Measurements from ENCODE around the gene GNA15.
"Not testable (repeated sequence)": the region's sequence is repeated elsewhere in the genome, so short reads cannot be mapped to it uniquely, and the experiment has no call there.

GNA15 gene, protein sequence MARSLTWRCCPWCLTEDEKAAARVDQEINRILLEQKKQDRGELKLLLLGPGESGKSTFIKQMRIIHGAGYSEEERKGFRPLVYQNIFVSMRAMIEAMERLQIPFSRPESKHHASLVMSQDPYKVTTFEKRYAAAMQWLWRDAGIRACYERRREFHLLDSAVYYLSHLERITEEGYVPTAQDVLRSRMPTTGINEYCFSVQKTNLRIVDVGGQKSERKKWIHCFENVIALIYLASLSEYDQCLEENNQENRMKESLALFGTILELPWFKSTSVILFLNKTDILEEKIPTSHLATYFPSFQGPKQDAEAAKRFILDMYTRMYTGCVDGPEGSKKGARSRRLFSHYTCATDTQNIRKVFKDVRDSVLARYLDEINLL

DNA sequence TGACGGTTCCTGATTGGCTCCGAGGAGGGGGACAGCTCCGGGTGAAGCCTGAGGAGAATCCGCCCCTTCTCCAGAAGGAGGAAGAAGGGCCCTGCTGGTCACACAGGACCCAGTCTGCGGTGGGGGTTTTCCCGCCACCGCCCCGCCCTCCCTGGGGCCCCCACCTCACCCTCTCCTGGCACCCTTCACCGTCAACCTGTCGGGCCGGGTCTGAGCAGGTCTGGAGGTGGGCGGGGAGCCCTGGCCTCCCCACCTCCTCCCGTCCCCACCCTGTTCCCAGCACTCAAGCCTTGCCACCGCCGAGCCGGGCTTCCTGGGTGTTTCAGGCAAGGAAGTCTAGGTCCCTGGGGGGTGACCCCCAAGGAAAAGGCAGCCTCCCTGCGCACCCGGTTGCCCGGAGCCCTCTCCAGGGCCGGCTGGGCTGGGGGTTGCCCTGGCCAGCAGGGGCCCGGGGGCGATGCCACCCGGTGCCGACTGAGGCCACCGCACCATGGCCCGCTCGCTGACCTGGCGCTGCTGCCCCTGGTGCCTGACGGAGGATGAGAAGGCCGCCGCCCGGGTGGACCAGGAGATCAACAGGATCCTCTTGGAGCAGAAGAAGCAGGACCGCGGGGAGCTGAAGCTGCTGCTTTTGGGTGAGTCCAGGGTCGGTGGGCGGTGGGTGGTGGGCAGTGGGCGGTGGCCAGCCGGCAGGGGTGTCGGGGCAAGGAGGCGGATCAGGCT, at the start of gene GNA15:
GNA15 (plus strand) TSS at position 73 of the 723 bp plus-strand sequence; CDS start at position 491, 418 bp downstream.
- DNase-seq (ENCODE audit: low read depth in 1 of 2, low spot score in 1 of 2): no peak

GRCh38 chr19:3087769-3088168, 48.1 kb upstream of the GNA15 start:
- DNase-seq (ENCODE audit: low read depth in 1 of 2, low spot score in 1 of 2): no peak

DNA sequence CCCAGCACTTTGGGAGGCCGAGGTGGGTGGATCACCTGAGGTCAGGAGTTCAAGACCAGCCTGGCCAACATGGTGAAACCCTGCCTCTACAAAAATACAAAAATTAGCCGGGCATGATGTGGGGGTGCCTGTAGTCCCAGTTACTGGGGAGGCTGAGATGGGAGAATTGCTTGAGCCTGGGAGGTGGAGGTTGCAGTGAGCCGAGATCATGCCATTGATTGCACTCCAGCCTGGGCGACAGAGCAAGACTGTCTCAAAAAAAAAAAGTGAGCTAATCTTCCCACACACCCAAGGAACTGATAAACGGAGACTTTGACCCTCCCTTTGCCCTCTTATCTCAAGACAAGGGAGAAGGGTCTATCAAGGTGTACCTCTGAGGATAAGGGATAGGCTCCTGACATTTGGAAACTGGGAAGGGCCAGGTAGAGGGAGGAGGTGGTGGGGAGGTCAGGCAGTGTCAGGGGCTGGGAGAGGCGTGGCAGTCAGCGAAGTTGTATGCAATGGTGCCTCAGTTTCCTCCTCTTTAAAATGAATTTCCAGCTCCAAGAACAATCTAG, 46.5 kb upstream of the GNA15 start:
- DNase-seq (ENCODE audit: low read depth in 1 of 2, low spot score in 1 of 2): not testable (repeated sequence)

DNA sequence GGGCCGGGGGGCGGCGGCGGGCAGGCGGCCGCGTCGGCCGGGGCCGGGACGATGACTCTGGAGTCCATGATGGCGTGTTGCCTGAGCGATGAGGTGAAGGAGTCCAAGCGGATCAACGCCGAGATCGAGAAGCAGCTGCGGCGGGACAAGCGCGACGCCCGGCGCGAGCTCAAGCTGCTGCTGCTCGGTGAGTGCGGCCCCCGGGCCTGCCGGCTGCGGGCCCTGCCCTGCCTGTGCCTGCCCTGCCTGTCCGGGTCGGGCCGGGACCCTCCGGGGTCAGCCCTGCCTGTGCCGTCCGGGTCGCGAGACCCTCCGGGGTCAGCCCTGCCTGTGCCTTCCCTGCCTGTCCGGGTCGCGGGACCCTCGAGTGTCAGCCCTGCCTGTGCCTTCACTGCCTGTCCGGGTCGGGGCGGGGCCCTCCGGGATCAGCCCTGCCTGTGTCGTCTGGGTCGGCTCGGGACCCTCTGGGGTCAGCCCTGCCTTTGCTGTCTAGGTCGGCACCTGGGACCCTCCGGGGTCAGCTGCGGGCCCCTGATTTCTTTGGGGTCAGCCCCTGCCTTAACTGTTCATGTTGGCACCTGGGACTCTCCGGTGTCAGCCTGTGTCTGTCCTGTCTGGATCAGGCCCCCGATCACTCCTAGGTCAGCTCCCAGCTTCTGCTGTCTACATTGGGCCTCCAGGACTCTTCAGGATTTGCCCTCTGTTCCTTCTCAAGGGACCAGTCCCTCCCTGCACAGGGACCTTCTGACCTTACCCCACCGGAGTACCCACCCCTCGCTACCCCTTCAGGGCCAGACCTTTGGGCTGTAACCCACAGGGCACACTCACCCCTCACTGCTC, 41.0 kb upstream of the GNA15 start:
- no peak for DNase-seq (ENCODE audit: low read depth in 1 of 2, low spot score in 1 of 2)

GRCh38 chr19:3095441-3096191, 40.2 kb upstream of the GNA15 start:
- DNase-seq (ENCODE audit: low read depth in 1 of 2, low spot score in 1 of 2): peak in 1 of 2 donors; percentile 15

DNA sequence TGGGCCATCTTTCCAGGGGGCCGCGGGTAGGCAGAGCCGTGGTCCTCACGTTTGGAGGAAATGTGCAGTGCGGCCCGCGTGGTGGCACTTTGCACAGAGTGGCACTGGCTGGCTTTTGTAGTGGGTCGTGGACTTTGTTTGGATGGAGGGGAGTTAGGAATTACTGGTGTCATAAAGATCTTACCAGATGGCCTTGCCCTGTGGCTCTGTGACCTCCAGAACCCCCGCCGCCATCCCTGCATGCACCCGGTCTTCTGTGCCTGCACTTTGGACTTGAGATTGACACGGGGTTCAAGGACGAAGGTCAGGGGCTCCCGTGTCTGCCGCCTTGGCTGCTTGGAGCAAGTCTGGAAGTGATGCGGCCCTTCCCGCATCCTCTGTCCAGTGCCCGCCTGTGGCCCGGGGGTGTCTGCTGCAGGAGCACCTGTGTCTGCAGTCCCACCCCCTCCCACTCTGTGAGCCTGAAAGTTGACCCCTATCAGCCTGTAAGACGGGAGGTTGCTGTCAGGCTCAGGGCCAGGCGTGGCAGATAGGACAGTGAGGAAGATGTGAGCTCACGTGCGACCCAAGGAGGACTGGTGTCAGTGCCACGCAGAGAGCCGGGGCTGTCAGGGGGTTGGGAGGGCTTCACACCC, 39.4 kb upstream of the GNA15 start:
- DNase-seq (ENCODE audit: low read depth in 1 of 2, low spot score in 1 of 2): no peak

- no peak for DNase-seq (ENCODE audit: low read depth in 1 of 2, low spot score in 1 of 2)
Measured at GRCh38 chr19:3096902-3097326, 38.9 kb upstream of the GNA15 start.

GRCh38 chr19:3097442-3097871, 38.4 kb upstream of the GNA15 start:
- no peak for DNase-seq (ENCODE audit: low read depth in 1 of 2, low spot score in 1 of 2)

DNA sequence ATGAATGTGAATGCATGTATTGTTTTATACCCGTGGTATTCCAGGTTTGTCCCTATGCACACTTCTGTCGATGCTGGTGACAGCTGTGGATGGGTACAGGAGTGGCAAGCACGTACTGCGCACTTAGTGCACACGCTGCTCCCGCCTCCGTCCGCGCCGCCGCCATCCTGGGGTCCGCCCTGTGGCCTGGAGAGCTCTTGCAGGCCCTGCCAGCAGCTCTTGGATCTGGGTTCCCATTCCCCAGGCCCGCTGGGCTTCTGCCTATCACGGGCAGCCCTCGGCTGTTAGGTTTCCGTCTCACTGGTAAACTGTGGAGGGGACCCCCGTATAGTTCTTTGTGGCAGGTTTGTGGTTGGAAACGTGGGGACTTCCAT, 37.7 kb upstream of the GNA15 start:
- DNase-seq (ENCODE audit: low read depth in 1 of 2, low spot score in 1 of 2): no peak

- DNase-seq (ENCODE audit: low read depth in 1 of 2, low spot score in 1 of 2): no peak
Measured at GRCh38 chr19:3098515-3099346, 37.1 kb upstream of the GNA15 start.

DNA sequence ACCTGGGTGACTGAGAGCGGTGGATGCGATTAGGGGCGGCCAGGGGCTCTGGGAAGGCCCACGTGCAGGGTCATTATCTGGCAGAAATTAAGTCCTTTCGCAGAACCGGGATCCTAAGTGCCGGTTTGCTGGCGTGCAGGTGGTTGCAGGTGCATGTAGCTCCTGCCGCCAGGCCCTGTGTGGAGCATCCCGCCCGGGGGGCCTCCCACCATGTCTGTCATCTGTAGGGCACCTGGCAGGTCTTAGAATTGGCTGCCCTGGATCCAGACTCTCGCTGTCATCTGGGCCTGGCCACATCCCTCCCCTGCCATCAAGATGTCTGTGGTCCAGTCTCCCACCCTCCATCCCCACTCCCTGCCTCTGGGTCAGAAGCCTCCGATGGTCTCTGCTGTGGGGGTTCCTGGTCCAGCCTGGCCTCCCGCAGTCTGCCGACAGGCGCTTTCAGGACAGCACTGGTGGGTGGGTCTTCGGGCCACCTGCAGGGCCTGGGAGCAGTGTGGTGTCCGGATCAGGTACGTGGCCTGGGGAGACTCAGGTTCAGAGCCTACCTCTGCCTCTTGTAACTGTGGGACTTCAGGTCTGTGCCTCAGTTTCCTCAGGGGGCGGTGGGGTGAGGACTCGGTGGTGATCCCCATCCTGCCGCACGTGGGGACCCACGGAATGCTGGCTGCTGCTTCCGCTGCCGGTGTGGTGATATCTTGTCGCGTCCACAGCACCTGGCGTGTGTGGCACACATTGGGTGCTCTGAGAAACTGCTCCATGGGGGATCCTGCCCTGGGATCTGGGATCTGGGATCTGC, 36.3 kb upstream of the GNA15 start:
- DNase-seq (ENCODE audit: low read depth in 1 of 2, low spot score in 1 of 2): no peak

GRCh38 chr19:3100331-3100730, 35.5 kb upstream of the GNA15 start:
- no peak for DNase-seq (ENCODE audit: low read depth in 1 of 2, low spot score in 1 of 2)

DNA sequence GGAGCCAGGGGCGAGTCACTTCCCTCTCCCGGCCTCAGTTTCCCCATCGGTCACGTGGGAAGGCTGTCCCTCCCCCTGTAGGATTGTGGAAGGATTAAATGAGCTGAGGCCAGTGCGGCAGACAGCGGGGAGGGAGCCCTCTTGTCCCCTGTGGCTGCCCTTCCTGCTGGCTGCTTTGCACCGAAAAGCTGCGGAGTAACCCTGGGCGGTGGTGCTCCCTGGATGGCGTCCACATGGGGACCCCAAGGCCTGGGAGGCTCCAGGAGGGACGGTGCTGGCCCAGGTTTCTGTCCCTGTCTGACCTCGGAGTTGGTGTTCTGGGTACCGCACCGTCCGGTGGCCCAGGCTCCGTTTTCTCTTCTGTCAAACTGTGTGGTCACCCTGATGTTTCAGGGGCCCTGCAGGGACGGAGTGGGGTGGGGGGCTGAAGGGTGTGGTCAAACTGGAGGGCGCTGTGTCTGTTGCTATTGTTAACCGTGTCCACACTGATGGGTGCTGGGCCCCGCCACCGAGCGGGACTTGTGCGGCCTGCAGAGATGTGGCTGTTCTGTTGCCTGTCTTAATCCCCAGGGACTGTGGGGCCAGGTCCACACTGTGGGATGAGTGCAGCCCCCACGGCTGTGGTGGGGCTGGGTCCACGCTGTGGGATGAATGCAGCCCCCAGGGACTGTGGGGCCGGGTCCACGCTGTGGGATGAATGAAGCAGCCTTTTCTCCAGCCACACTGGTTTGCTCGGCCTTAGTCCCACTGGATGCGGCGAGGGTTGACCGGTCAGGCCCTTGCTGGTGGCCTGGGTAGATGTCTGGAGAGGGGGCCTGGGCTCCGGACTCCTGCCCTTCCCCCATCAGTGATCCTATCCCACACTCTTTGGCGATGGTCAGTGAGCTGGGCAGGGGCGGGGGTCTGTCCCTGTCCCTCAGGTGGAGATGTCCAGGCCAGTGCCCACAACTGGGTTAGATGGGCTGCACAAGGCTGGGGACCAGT, 34.8 kb upstream of the GNA15 start:
- DNase-seq (ENCODE audit: low read depth in 1 of 2, low spot score in 1 of 2): no peak

GRCh38 chr19:3102239-3103140, 33.3 kb upstream of the GNA15 start:
- DNase-seq (ENCODE audit: low read depth in 1 of 2, low spot score in 1 of 2): no peak

GRCh38 chr19:3104708-3104983, 31.2 kb upstream of the GNA15 start:
- no peak for DNase-seq (ENCODE audit: low read depth in 1 of 2, low spot score in 1 of 2)
